ENCODE measurements around the gene AHCYL1.

DNA sequence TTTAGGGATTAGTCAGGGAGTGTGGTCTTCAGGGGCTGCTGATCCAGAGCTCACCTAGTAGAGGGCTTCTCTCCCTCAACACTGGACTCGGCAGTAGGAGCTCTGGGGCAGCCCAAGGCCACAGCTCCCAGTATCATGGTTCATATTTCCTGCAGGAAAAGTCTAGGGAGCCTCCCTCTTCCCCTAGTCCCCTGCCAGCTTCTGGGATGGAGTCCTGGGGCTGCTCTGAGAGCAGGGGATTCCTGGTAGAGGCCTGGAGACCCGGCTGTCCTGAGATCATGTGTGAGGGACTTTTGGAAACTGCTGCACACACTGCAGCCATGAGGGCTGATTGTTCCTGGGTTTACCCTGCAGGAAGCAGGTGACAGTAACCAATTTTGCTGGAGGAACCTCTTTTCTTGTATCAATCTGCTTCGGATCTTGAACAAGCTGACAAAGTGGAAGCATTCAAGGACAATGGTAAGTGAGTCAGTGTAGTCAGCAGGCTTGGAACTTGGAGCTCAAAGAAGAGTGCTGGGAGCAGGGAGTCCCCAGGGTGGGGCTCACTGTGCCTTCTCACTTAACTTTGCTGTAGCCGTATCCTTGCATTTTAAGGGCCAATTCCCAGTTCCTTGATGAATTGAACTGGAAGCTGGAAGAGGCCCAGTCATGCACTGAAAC lies 66.2 kb downstream of the AHCYL1 start:
- TF ChIP-seq ARNT (IDR thresholded peaks at IDR 0.05) (no peak), HDGF (IDR thresholded peaks at IDR 0.05; ENCODE audit: borderline replicate concordance) (no peak), FOXM1 (IDR thresholded peaks at IDR 0.05; ENCODE audit: borderline replicate concordance) (no peak), BHLHE40 (IDR thresholded peaks at IDR 0.05; ENCODE audit: borderline replicate concordance) (no peak)
